ENCODE measurements around the gene ACAD11.
"Not testable (repeated sequence)": the region's sequence is repeated elsewhere in the genome, so short reads cannot be mapped to it uniquely, and the experiment has no call there.

Gene ACAD11

DNA sequence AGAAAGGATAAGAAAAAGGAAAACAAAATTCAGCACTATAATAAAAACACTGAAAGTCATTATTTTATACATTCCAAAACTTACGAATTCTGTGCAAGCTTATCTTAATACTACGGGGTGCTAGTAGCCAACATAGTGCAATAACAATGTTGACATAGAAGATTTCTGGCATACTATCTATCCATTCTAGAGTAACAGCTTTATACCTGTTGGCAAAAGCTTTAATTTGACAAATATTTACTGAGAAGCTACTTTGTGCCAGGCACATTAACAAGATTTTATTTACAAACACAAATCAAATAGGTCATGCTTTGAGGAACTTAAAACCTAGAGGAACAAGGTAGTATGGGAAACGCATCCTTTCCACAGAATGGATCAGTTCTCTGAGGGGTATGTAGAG lies 61.4 kb downstream of the ACAD11 start:
- no peak for DNase-seq

DNA sequence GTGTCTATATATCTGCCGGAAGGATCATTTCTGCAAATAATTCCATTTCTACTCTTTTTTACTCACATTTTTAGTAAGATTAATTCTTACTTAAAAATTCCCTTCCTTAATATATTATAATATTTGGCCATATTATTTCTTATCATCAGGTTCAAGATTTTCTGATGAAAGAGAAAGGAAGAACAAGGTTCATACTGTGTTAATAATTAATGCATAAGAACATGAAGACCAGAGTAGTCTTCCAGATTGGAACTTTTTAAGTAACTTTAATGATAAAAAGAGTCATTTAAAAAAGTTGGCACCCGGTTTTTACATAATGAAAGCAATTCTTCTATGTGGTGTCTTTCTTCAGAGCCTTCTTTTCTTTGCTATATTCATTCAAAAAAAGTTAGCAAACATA lies 61.9 kb downstream of the ACAD11 start:
- DNase-seq: no peak

GRCh38 chr3:132596816-132597433 lies 62.7 kb downstream of the ACAD11 start, which contains the start of gene ACKR4:
ACKR4 (plus strand) TSS chr3:132597270; CDS start chr3:132600398, 3,128 bp downstream.
- no peak for DNase-seq

DNA sequence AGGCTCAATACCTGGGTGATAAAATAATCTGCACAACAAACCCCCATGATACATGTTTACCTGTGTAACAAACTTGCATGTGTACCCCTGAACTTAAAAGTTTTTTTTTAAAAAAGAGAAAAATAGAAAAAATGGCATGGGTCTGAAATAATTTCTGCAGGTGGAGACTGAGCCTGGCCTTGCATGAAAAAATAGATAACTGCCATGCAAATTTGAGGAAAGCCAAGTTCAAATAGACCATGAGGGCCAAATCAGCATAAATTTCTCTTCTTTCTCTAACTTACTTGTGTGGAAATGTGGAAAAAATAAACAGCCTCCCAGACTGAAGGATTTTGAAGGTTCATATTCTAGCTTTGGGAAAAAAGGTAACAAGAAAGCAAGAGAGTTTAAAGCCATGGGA lies 63.3 kb downstream of the ACAD11 start:
- no peak for DNase-seq

DNA sequence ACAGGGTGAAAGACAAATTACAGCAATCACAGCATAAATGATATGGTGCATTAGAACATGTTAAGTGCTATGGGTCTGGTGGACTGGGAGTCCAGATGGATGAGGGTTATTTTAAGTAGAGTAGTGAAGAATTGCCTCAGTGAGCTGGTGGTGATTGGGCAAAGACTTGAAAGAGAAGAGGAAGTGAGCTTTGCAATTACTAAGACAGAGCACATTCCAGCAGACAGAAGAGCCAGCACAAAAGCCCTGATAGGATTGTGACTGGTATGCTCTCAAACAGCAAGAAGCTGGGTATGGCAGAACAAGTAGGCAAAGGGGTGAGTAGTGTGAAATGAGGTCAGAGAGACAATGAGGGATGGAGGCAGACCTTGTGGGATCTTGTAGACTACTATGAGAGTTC lies 64.6 kb downstream of the ACAD11 start:
- no peak for DNase-seq

- no peak for DNase-seq
Measured at GRCh38 chr3:132594498-132594897, 65.1 kb downstream of the ACAD11 start.

DNA sequence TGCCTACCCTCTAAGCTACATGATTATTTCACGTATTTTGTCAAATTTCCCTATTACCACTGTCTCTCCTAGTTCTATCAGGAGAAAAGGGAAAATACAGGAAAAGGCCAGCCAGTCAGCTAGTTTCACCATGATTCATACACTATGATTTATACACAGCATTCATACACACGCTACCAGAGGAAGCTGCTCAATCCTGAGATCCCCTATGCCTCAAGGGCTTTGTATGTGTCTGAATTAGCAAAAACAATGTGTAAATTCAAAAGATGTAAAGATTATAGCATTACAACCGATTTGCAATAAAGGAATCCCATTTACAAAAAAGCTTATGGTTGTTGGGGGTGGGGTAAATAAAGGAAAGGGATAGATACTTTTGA lies 65.7 kb downstream of the ACAD11 start:
- no peak for DNase-seq

DNA sequence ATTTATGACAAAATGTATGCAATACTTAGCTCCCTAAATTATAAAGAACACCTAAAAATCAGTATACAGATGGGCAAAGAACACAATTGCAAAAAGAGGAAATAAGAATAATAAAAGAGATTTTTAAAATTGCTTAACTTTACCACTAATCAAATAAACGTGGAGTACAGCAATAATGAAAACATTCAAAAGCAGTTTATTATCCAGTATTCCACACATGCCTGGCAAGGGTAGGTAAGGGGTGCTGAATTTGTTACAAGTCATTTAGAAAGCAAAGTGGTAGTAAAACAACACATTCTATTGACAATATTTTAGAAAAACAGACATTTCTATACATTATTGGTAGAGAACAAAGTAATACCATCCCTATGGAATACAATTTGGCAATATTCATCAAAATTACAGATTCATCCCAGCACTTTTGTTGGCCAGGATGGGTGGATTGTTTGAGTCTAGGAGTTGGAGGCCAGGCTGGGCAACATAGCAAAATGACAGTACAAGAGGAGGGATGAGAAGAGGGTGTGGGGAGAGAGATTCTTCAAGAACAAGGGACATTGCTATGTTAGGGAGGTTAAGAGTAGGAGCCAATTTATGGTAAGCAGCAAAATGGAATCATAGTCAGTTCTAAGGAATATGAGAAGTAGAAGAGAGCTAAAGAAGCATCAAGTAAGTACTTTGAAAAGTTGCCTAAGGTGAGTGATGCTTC lies 66.2 kb downstream of the ACAD11 start:
- no peak for DNase-seq

GRCh38 chr3:132592216-132592615 lies 67.4 kb downstream of the ACAD11 start:
- no peak for DNase-seq

GRCh38 chr3:132587401-132587800 lies 72.2 kb downstream of the ACAD11 start:
- DNase-seq: no peak

- no peak for DNase-seq
Measured at GRCh38 chr3:132573797-132574211, 85.8 kb downstream of the ACAD11 start.

GRCh38 chr3:132570016-132570415 lies 89.6 kb downstream of the ACAD11 start:
- DNase-seq: no peak

- DNase-seq: no peak
Measured at GRCh38 chr3:132569580-132569979, 90.0 kb downstream of the ACAD11 start.

GRCh38 chr3:132569153-132569552 lies 90.5 kb downstream of the ACAD11 start:
- no peak for DNase-seq

GRCh38 chr3:132568422-132568821 lies 91.2 kb downstream of the ACAD11 start:
- no peak for DNase-seq

DNA sequence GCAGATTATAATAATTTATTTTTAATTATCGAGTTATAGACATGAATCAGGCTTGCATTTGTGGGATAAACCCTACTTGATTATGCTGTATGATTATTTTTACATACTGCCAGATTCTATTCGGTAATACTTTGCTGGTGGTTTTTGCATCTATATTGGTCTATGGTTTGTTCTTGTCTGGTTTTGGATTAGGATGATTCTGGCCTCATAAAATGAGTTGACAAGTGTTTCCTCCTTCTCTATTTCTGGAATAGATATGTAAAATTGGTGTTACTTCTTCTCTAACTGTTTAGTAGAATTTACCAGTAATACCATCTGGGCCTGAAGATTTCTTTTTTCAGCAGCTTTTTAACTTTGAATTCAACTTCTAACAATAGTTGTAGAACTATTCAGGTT lies 95.5 kb downstream of the ACAD11 start:
- no peak for DNase-seq

DNA sequence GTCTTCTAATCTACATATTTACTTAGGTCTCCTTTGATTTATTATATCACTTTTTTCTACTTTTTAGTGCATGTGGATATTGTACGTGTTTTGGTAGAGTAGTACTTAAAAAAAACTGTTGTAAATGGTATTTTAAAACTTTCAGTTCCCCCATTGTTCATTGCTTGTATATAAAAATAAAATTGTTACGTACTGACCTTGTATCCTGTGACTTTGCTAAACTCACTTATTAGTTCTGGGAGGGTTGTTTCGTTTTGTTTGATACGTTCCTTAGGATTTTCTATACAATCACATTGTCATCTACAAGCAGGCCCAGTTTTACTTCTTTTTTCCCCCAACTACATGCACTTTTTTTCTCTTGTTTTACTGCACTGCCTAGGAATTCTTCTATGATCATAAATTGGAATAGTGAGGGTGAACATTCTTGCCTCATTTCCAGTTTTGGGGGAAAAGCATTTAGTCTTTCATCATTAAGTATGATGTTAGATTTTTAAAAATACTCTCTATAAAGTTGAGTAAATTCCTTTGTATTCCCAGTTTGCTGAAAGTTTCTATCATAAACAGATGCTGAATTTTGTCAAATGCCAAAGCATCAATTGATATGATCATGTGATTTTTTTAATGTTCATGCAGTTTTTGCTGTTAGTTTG lies 96.1 kb downstream of the ACAD11 start:
- DNase-seq: no peak

- no peak for DNase-seq
Measured at GRCh38 chr3:132561003-132561402, 98.6 kb downstream of the ACAD11 start.

DNA sequence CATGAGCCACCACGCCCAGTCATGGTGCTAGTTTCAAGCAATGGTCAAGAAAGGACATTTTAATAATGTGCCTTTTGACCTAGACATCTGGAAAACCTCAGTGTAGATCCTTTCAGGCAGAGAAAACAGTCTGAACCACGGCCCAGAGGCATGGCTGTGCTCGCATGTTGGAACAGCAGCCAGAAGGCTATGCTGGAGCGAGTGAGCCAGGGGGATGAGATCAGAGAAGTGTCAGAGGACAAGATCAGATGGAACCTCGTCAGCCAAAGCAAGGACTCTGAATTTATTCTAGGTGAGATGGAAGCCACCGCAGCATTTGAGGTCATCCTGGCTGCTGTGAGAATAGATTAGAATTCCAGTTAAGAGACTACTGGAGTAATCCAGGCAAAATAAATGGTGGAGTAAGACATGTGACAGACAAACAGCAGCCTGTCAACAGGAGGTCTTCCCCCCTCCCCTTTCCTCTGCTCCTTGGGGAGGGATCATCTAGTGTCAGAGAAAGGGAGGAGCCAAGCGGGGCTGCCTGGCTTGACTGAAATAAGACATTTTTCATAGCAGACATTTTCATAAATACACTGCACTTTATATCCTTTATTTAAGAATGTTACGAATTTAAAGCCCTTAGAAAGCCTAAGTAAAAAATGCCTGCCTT lies 103.0 kb downstream of the ACAD11 start:
- DNase-seq: no peak

GRCh38 chr3:132556036-132556386 lies 103.6 kb downstream of the ACAD11 start:
- DNase-seq: not testable (repeated sequence)

GRCh38 chr3:132555306-132556035 lies 104.1 kb downstream of the ACAD11 start:
- no peak for DNase-seq

DNA sequence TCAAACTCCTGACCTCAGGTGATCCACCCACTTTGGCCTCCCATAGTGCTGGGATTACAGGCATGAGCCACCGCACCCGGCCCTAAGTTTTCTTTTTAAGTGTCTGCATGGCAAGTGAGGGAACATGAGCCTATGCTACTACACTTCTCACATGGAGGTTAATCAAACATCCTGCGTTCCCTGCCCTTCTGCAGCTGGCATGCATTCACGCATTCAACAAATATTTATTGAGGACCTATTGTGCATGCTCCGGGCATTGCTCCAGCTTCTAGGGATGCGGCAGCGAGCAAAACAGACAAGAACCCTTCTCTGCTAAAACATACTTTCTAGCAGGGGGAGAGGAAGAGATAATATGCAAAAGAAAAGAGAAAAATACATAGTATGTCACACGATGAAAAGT lies 105.2 kb downstream of the ACAD11 start:
- DNase-seq: no peak

- no peak for DNase-seq
Measured at GRCh38 chr3:132553826-132554225, 105.8 kb downstream of the ACAD11 start.

Data from stimulated activated CD4-positive, alpha-beta T cell treated with anti-CD3 and anti-CD28 coated beads, Interleukin-2, amount 100 ng/mL, for 24 hours (primary cell).